Head of caudate nucleus (tissue), 42 donors: Measurements from ENCODE around the gene TOP3B.

Experiments
- DNase-seq, 42 donors: peaks; one replicate each; pipeline versions ENCODE4 v3.0.0 to v3.0.0-alpha.2; 2020 to 2021; ENCODE audit warnings: mixed read lengths in 7 of 42
- intact Hi-C: fragments of 100-400 bp; cut with DNase I; formaldehyde crosslinking; loops from one replicate; pipeline ENCODE4 v1.15.0; 2022

The TOP3B gene

DNA sequence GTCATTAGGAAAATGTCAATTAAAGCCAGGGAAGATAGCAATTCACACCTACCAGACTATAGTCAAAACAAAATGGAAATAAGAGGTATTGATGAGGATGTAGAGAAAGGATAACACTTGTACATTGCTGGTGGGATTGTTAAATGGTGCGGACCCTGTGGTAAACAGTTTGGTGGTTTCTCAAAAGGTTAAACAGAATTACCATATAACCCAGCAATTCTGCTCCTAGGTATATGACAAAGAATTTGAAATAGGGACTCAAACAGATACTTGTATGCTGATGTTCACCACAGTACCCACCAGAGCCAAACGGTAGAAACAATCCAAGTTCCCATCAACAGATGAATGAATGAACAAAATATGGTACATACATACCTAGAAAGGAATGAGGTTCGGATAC, 33.0 kb upstream of the TOP3B start:
- intact Hi-C loops: no loop called here
- no peak for DNase-seq

DNA sequence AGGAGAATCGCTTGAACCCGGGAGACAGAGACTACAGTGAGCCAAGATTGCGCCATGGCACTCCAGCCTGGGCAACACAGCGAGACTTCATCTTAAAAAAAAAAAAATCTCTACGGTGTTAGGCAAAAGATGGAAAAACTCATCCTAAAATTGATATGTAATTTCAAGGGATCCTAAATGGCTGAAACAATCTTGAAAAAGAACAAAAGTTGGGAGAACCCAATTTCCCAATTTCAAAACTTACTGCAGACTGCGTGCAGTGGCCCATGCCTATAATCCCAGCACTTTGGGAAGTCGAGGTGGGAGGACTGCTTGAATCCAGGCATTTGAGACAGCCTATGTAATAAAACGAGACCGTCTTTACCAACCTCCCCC, 31.7 kb upstream of the TOP3B start:
- DNase-seq: no peak
- intact Hi-C loops: no loop called here

DNA sequence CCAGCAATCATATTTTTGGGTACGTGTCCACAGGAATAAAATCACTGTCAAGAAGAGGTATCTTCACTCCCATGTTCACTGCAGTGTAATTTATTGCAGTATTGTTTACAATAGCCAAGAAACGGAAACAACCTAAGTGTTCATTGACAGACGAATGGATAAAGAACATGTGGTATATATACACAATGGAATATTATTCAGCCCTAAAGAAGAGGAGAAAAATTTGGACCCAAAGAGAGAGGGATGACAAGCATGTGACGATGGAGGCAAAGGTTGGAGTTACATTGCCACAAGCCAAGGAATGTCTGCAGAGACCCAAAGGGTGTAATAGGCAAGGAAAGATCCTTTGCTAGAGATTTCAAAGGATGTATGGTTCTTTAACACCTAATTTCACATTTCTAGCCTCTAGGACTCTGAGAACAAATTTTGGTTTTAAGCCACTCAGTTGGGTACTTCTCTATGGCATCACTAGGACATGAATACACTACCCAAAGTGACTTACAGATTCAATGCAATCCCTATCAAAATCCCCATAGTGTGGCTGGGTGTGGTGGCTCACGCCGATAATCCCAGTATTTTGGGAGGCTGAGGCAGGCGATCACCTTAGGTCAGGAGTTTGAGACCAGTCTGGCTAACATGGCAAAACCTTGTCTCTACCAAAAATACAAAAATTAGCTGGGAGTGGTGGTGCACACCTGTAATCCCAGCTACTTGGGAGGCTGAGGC, 31.1 kb upstream of the TOP3B start:
- no peak for DNase-seq
- intact Hi-C loops: no loop called here

DNA sequence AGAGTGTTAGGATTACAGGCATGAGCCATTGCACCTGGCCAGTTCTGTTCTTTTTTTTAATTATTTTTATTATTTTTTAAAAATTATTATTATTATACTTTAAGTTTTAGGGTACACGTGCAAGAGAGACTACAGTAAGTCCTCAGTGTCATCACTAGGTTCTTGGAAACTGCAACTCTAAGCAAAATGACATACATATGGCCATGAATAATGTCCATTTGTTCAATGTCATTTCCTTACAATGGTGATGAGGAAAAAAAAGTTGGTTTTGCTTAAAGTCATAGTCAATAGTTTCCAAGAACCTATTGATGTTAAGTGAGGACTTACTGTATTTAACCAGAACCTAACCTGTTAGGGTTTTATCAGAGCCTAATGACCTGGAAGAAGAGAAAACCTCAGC, 29.4 kb upstream of the TOP3B start:
- intact Hi-C loops: no loop called here
- DNase-seq: no peak

DNA sequence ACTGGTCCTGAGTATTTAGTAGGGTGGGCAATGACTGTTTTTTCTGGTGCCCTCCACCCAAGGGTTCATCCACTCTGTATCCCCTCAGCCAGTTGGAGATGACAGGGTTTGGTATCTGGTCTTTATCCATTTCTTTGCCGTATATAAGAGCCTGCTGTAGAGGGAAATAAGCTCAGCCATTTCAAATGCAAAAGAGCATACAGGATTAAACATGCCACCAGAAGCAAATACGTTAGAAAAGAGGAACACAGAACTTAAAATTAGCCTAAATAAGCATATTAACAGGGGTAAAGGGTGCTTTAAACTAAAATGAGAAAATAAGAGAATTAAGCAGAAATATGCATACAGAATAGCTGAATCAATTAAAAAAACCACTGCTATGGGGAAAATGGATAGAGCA, 27.8 kb upstream of the TOP3B start:
- intact Hi-C loops: no loop called here
- no peak for DNase-seq

DNA sequence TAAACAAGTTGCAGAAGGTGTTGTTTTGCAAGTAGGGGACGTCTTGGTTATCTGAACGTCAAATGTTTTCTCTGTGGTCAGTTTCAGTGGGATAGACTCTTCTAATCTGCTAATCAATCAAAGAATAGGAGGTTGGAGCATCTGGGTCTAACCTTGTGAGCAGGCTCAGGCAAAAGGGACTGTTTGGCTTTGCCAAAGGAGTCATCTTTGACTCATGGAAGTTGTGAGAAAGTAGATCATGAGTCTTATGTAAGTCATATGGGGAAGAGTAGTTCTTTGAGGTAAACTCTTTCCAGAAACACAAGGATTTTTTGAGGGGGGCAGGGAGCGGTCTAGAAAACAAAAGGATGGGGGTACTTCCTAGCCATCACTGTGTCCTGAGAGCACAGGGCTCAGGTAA, 27.1 kb upstream of the TOP3B start:
- intact Hi-C loops: no loop called here
- no peak for DNase-seq

DNA sequence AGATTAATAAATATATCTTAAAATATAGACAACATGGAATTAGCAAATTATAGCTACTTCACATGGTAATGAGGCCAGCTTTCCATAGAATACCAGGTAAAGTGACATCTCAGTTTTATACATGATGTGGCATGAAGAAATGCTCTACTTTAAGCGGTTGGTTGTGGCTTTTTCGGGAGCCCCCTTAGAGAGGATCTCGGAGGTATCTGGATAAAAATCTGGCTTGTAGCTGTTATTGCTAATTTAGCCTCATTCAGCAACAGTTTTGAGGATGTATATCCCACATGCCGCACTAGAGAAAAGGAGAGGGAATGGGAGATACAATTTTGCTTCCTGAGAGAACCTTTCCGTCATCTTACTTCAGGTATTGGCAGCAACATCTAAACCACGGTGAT, 24.0 kb upstream of the TOP3B start:
- DNase-seq: no peak
- intact Hi-C loops: no loop called here

DNA sequence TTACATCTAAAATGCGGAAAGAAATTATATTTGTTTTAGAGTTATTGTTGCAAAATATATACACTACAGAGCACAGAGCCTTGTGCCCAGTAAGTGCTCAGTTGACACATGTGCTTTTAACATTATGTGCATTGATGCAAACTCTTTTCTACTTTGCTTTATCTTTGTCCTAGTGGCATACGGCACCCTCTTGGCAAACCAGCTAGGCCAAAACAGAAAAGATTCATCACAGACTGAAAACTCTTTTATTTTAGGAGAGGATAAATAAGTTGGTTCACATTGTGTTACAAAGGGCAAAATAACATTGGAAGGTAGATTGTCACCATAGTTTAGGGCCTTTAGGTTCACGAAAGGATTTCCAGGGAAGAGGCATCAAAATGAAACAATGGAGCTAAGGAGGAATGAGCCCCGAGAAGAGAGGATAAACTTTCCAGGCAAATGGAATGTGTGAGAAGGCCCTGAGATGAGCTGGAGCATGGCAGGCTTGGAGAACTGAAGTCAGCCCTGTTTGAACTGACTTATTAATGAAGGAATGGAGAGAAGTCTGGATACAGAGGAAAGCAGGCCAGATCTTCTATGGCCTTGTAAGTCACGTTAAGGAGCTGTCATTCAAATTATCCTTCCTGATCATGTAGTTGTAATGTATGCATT, 23.5 kb upstream of the TOP3B start:
- intact Hi-C loops: no loop called here
- DNase-seq: no peak

DNA sequence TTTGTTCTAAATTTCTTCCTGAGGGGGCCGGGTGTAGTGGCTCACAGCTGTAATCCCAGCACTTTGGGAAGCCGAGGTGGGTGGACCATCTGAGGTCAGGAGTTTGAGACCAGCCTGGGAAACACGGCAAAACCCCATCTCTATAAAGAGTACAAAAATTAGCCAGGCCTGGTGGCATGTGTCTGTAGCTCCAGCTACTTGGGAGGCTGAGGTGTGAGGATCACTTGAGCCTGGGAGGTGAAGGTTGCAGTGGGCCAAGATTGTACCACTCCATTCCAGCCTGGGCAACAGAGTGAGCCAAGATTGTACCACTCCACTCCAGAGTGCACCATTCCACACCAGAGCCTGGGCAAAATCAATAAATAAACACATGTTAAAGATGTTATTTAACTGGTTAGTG, 20.6 kb upstream of the TOP3B start:
- no peak for DNase-seq
- intact Hi-C loops: no loop called here

DNA sequence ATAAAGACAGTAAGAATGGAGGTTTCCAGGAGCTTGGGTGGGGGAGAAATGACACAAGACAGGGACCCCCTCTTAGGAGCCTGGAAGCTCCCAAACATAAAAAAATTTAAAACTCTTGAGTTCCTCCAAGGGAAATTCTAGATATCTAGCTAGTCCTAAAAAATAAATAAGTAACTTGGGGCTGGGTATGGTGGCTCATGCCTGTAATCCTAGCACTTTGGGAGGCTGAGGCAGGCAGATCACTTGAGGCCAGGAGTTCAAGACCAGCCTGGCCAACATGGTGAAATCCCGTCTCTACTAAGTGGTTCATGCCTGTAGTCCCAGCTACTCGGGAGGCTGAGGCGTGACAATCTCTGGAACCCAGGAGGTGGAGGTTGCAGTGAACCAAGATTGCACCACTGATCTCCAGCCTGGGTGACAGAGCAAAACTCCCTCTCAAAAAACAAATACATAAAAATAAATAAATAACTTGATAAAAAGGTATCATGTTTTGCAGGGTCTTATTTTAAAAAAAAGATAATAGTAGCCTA, 20.0 kb upstream of the TOP3B start:
- intact Hi-C loops: no loop called here
- no peak for DNase-seq

DNA sequence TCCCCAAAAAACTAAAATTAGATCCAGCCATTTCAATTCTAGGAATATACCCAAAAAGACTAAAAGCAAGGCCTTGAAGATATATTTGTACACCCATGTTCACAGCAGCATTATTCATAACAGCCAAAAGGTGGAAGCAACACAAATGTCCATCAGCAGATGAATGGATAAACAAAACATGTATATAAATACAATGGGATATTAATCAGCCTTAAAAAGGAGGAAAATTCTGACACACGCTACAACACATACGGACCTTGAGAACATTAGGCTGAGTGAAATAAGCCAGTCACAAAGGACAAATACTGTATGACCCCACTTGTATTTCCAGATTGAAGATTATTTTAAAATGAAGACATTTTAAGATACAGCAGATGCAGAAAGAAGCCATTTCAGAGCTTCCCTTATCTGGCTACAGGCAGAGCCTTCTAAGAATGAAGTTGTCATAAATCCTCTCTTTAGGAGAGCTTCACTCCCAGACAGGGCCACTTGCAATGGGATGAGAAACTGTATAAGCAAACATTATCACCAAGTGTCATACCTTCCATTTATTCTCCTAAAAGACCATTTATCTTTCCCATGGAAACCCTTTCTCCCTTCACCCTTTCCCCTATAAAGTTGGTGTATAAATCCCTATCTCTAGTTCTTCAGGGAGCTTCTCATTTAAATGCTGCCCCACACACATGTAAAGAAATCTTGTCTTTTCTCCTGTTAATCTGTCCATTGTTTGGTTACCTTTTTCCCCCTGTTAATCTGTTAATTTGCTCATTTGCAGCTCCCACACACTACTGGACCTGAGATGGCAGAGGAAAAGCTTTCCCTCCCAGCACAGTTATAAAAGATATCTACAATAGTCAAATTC, 19.3 kb upstream of the TOP3B start:
- no peak for DNase-seq
- intact Hi-C loops: no loop called here

DNA sequence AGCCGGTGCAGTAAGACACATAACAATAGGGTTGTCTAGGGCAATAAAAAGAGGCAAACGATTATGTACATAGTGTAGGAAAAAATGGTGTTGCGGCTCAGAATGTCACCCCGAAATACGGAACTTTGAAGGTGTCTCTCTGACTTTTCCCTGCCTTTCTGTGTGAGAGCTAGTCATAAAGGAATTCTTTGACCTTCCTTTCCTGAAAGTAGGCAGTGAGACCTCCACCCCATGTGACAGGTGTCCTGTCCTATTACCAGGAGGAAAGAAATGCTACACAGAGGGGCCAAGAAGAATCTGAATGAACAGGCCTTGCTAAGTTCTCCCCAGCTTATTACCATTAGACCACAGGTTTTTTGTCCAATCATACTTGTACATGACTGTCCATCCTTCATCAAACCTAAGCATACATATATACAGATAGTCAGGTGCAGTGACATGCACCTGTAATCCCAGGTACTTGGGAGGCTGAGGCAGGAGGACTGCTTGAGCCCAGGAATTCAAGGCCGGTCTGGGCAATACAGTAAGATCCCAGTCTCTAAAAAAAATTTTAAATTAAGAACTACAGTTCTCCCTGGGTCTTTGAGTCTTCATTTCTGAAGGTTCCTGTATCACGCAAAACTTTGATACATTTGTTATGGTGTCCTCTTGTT, 16.1 kb upstream of the TOP3B start:
- no peak for DNase-seq
- intact Hi-C loops: no loop called here

DNA sequence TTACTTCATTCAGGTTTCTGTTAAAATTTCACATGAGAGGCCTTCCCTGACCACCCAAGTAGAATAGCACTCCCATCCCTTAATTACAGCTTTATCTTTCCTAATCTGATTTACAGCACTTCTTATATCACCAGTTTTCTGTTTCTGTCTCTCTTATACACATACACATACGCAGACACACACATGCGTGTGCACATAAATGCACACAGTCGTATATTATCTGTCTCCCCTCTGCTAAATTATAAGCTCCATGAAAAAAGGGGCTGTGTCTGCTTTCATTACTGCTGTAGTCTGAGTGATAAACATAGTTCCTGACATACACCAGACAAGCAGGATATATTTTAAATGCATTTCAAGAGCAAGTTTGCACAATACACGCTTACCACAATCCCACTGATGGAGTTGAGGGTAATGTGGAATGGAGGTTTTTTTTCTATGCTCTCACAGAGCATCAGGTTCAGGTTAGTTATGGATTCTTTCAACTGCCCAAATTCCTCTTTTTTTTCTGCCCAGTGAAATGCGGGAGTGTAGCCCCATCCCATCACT, 13.7 kb upstream of the TOP3B start:
- intact Hi-C loops: no loop called here
- no peak for DNase-seq

DNA sequence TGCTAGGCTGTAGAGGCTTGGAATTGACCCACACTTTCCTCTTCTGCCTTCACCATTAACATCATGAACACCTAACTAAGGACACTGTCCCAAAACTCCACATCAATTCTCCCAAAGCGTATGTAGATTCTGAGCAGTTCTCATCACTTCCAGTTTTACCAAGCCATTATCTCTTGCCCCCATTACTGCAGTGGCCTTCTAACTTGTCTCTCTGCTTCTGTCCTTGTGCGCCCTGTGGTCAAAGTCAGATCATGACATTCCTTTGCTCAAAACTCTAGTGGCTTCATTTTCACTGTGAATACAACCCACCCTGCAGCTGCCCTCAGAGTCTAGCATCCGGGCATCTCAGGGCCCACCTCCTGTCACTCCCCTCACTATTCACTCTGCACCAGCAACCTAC, 13.1 kb upstream of the TOP3B start:
- intact Hi-C loops: no loop called here
- DNase-seq: no peak

DNA sequence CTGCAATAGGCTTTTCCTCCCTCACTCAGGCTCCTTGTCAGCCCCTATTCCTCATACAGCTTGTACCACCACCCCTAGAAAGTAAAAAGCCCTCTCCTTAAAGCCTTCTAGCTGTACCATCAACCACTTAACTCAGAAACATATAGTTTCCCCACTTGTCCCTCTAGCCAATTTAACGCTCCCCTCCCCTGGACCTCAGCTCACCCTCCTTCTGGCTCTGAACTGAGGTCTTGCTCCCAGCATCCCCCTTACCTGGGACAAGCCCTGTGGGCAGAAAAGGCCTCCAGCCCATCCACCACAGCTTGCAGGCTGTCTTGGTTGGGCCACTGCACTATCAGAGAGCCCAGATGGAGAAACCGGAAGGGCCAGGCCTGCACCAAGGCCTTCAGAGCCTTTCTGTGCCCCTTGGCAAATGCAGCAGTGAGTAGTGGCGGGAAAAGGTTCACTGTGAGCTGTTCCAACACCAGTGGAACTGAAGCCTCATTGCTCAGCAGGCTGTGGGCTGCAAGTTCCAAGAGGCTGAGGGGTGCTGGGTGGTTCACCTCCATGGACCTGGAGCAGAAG, 12.4 kb upstream of the TOP3B start:
- intact Hi-C loops: no loop called here

DNA sequence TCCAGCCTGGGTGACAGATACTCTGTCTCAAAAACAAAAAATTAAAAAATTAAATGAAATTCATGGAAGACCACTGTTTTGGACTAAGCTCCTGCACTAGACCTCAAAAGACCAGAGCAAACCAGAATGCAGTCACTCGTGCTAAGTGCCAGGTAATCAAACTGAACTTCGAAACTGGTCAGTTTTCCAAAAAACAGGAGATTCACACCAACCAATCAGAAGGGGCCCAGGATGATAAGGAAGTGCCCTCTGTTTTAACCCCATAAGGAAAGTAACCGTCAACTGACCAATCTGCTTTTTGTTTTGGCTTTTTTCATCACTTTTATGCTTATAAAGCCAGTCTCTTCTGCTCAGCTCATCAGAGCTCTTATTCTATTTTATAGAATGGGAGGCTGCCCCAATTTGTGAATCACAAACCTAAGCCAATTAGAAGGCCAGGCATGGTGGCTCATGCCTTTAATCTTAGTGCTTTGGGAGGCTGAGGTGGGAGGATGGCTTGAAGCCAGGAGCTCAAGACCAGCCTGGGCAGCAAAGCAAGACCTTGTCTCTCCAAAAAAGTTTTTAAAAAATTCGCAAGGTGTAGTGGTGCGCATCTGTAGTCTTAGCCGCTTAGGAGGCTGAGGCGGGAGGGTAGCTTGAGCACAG, 10.1 kb upstream of the TOP3B start:
- no peak for DNase-seq
- intact Hi-C loops: no loop called here

More for the DNA sequence above, 12.4 kb upstream of the TOP3B start:
- DNase-seq: no peak

DNA sequence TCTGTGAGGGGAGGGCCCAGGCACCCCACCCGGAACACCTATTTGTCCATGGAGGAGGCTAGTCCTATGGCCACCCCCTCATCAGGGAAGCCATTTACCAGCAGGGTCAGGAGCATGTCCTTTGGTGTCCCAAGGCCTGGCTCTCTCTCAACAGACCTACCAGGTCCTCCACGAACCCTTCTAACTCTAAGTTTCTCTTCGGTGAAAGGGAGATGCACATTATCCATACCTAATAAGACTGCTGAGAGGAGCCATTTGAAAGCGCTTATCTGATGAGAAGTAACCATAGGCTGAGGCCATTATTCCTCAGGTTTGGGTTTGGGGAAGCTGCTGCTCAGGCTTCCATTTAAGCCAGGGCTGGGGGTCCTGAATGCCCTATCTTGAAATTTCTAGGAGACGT, 9.2 kb upstream of the TOP3B start:
- no peak for DNase-seq
- intact Hi-C loops: no loop called here

DNA sequence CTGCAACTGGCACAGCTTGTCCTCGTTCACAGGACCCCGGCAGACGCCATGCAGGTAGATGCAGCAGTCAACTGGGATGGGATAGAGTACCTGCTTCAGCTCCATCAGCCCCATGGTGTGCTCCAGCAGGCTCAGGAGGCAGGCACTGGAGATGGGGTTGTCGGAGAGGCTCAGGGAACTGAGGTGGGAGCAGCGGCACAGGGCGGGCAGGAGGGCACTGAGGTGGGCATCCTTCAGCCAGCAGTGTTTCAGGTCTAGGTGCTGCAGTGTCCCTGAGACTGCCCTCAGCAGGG, 8.7 kb upstream of the TOP3B start:
- intact Hi-C loops: no loop called here
- no peak for DNase-seq
